ENCODE data around the gene RAB35.

Gene RAB35

DNA sequence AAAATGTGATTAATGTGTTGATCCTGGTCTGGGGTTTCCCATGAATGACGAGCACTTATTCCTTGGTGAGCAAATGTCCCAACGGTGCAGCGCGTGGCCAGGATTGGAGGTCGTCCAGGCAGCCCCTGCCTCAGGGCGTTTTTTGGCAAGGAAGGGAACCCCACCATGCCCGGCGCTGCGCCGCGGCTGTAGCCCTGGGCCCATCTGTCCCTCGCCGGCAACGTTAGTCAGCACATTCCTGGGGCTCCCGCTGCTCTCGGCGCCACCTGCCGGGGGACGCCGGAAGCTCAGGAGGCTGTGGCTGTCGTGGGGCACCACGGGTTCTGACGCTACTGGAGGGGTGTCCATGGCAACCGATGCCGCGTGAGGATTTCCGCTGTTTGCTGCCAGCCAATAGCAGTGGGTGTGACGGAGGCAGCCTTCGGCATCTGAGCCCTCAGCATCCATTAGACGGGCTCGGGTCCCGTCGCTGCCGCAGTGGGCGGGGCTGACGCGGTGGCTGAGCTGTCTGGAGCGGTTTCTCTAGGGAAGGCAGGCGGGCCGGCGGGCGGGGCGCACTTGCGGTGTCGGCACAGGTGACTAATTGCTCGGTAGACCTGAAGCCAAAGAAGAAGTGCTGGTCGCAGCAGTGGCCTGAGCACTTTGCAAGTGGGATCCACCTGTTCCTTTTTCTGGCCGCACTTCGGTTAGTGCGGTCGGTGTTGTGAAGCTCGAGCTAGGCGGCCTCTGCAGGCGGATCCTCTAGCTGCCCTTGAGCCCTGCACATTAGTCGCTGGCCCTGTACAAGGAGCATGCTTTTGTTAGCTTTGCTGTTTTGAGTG lies 29.5 kb downstream of the RAB35 start:
- DNase-seq (ENCODE audit: low read depth, low spot score): peak; percentile 83

DNA sequence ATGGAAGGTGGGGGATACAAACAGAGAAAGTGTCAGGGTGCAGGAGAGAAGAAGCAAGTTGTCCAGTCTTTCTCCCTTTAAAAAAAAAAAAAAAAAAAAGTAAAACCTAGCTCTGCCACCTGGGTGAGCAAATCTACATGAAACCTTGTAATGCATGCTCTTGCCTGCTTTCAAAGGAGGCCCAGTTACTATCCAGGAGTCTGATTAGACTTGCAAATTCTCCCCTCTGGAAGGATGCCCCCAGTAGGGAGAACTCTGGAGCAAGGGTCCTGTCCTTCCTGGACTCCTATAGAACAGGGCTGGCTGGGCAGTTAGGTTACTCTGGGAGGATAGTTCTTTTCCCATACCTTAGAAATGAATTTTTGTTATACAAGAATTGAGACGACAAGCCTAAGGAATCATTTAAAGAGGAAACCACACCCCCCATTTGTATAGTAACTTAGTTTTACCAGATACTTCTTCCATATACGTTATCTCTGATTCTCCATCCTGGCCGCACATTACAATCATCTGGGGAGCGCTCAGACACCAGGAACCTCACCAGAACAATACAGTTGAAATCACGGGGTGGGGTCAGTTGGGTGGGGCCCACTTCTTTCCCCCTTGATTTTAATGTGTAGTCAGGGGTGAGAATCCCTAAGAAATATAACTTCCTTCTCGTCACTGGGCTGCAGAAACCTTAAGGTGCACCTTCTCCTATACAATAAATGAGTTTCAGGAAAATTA lies 30.5 kb downstream of the RAB35 start:
- no peak for DNase-seq (ENCODE audit: low read depth, low spot score)

DNA sequence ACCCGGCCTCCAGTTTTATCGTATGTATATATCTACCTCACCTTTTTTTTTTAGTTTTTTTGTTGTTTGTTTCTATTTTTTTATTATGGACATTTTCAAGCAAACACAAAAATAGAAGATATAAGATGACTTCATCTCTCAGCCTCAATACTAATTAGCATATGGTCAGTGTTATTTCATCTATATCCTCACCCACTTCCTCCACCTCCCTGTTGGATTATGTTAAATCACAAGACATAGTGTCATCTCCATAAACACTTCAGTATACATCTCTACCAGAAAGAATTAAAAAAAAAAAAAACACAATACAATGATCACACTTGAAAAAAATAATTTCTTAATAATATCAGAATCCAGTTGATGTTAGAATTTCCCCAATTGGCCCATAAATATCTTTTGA lies 34.9 kb downstream of the RAB35 start:
- no peak for DNase-seq (ENCODE audit: low read depth, low spot score)

DNA sequence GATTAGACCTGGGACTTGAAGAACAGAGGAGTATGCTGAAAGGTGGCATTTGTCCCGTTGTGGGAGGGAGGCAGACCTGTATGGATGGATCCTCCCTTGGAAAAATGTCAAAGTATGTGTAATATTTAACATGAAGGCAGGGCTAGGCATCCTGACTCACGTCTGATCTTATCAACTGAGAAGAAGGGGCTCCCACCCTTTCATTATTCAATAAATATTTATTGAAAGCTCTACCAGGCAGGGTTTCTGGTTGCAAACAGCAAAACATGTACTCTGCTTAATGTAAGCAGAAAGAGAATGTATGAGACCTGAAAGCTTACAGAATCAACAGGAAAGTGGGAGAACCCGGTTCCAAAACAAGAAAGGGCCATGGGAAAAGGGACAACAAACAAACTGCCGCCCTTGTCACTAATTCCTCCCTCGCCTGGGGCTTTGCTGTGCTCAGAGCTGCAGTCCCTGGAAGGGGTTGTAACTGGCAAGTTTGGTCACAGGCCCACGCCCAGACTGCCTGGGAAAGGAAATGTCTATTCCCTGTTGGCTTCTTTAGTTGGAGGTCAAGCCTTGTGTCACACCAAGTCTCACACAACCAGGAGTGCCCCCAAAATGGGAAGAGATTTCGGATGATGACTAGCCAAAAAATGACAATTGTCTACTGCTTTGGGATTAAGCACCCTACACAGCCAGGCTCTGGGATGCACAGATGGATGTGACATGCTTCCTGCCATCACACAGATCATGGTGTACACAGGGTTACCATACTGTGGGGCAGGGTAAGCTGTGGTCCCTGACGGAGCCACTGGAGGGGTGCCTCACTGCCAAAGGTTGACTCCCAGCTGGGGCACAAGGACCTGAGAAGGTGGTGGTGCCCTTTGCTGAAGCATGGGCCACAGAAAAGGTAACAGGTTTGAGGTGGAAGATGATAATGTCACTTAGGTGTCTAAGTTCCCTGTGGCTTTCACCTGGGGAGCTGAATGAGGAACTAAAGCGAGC lies 36.8 kb downstream of the RAB35 start:
- no peak for DNase-seq (ENCODE audit: low read depth, low spot score)

DNA sequence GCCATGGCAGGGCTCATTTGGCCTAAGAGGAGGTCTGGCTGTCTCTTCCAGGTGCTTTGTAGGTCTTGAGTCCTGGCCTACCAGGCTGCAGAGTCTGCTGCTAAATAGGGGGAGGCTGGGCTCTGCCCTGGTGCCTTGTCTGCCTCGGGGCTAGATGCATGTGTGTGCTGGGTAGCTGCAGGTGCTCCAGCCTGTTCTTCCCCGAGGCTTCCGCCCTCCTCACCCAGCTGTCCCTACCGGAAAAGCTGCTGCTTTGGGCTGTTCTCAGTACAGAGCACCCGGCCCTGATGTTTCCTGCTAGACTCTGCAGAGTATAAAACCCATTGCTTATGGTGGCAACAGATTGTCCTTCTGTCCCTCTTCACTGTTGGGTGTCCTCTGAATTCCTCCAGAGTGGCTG lies 37.7 kb downstream of the RAB35 start:
- DNase-seq (ENCODE audit: low read depth, low spot score): no peak

DNA sequence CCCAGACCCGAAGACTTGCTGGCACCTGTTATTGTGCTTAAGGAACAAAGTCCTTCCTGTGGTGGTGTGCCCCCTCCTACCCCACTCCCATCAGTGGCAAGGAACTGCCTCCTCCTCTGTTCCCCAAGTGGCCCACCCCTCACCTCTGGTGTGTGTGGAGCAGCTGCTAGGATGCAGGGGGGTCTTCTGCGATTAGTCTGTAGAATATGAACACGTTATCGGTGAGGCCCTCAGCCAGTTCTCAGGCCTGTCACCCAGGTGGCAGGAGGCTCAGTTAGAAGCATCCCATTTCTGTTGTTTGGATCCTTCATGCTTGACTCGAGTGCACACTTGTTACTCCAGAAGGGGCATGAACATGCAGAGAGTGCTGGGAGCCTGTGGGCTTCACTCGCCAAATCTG lies 39.3 kb downstream of the RAB35 start:
- DNase-seq (ENCODE audit: low read depth, low spot score): no peak

DNA sequence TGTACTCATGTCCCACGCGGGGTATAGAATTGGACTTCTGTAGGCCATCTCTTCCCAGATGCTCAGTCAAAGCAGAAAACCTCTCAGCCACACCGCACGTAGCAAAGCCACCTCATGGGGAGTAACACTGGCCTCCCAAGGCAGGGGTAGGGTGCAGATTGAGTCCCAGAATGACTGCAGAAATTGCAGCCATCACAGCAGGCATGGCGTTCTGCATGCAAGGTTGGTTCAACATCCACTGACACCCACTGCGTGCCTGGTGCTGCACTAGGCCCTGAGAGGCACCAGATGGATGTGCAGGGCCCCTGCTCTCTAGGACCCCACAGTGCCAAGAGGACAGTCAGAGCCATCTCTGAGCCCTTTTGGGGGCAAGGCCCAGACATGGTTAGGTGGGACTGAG lies 39.9 kb downstream of the RAB35 start:
- no peak for DNase-seq (ENCODE audit: low read depth, low spot score)

DNA sequence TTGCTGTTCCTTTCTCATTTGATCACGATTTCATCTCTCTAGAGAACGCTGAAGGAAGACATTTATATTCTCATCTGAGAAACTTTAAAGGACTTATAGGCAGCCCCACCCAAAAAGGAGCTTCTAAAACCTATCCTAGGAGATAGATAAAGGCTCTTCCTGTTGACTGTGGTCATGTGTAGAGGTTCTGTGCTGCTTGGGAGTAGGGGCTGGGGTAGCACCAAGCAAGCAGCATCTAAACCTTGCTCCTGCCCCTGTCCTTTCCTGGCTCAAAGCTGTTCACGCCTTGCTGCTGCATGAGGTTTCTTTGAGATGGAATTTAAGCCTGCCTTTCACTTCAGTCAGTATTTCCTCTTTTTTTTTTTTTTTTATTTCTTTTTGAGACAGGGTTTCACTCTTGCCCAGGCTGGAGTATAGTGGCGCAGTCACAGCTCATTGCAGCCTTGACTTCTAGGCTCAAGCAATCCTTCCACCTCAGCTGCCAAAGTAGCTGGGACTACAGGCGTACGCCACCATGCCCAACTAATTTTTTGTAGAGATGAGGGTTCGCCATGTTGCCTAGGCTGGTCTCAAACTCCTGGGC lies 41.4 kb downstream of the RAB35 start:
- no peak for DNase-seq (ENCODE audit: low read depth, low spot score)

DNA sequence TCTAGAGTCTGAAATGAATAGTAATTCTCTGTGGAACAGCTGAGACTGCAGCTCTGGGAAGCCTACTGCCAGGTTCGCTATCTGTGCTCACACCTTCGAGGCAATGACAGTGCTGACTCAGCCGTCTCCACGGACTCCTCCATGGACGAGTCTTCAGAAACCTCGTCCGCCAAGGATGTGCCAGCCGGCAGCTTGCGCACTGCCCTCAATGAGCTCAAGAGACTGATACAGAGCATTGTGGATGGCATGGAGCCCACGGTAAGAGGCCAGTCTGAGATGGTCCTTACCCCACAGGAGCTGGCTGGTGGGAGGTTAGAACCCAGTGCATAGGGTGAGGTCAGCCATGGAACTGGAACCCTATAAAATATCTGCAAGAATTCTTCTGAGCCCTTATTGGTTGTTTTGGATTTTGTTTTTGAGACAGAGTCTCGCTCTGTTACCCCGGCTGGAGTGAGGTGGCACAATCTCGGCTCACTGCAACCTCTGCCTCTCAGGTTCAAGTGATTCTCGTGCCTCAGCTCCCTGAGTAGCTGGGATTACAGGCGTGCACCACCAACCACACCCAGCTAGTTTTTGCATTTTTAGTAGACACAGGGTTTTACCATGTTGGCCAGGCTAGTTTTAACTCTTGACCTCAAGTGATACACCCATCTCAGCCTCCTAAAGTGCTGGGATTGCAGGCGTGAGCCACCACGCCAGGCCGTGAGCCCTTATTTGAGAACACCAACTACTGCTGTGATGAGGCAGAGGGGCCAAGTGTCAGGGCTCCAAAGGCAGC lies 43.9 kb downstream of the RAB35 start:
- no peak for DNase-seq (ENCODE audit: low read depth, low spot score)

DNA sequence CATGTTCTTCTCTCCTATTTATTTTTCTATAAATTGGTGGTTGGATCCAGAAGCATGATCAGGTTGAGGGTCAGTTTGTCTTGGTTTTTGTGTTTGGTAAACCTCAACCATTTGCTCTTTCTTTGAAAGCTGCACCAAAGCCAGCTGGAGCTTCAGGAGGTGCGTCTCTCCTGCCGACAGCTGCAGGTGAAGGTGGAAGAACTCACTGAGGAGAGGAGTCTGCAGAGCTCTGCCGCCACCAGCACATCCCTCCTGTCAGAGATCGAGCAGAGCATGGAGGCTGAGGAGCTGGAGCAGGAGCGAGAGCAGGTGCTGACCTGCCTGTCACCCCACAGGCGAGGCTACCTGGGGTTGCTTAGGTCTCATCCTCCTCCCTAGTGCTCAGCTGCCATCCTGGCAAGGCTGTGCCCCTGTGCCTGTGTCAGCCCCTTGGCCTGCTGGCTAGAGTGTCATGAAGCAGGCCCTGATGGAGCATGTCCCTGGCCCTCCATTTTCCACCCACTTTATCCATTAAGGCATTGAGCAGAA lies 45.0 kb downstream of the RAB35 start:
- DNase-seq (ENCODE audit: low read depth, low spot score): no peak

DNA sequence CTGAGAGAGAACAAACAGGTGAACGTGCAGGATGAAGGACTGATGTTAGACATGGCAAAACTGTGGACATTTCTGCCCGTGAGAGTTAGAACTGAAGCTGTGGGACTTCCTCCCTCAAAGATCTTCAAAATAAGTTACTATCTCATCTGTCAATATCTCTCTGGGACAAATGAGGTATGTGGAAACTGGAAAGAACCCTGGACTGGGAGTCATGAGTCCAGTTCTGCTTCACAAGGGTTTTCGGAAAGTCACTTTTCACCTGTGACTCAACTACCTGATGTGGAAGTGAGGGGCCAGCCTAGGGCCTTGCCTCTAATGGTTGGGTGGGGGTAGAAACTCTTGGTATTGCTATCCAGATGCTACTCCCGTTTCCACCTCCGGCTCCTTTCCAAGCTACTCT lies 47.3 kb downstream of the RAB35 start:
- no peak for DNase-seq (ENCODE audit: low read depth, low spot score)

DNA sequence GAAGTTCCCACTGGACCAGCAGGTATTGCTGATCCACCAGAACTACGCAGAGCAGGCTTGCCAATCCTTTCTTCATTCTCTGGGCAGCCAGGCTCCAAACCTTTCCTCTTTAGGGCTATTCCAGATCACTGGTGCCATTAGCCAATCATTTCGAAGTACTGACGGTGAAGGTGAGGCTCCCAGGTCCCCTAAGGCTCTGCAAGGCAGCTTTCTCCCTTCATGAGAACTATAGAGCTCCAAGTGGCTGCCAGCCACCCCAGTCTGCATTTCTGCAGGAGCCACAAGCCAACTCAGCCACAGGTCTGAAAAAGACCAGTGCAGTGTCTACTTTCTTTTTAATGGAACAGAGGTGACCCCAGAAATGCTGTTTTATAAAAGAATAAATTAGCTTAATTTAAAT lies 48.7 kb downstream of the RAB35 start:
- no peak for DNase-seq (ENCODE audit: low read depth, low spot score)

DNA sequence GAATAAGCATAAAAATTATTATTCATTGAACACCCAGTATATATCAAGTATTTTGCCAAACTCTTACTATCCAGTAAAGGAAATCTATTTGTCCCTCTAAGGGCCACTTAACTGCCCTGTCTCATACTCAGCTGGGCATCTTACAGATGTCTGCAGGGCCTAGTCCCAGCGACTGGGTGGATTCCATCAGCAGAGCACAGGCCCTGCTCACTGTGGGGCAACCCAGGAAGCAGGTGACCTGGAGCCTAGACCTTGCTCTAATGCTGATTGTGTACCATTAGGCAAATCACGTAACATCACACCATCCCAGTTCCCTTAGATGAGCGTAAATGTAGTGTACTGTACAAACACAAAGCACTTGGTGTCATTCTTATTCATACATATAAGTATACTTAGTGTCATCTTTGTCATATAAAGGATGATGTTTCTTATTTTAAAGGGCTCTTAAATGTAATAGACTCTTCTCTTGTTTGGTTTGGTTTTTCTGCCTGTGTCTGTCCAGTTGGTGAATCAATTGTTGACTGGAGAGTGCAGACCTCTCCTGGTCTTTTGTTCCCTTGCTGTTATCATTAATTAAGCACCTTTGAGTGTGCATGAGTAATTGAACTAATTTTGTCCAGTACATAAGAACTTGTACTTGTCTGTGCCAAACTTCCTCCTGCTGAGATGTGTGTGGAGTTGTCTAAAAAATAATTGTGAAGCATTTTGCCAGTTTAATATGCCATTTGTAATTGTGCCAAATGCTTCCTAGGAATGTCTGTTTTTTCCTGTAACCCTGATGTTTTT lies 49.3 kb downstream of the RAB35 start:
- DNase-seq (ENCODE audit: low read depth, low spot score): no peak

DNA sequence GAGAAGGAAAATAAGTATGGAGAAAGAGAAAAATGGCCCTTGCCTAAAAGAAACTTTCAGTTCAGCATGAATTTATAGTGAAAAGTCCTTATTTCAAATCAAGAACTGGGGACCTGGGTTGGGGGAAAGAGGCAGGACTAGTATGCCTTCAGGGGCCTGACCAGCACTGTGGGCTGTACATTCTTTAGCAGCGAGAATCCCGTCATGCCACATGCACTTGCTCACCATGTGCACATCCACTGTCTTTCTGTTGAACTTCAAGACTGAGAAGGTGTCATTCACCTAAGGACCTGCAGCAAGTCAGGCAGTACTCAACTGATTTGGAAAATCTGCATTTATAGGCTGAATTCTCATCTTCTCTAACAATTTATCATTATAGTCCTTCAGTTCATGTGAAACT lies 50.2 kb downstream of the RAB35 start:
- no peak for DNase-seq (ENCODE audit: low read depth, low spot score)

DNA sequence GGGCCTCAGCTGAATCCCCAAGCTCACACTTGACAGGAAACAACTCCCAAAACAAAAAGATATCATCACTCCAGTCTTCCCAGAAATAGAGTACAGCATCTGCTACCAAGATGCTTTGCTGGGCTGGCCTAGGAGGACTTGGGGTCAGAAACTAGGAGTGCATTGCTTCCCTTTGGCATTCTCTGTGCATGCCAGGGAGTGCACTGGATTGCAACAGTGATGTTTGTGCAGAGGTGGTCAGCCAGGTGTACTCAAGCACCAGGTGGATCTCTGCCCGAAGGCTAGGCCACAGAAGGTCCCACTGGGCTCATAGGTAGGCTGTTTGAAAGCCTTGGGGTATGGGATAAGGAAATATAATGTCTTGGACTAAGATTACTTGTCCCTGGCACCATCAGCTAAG lies 51.1 kb downstream of the RAB35 start:
- no peak for DNase-seq (ENCODE audit: low read depth, low spot score)

DNA sequence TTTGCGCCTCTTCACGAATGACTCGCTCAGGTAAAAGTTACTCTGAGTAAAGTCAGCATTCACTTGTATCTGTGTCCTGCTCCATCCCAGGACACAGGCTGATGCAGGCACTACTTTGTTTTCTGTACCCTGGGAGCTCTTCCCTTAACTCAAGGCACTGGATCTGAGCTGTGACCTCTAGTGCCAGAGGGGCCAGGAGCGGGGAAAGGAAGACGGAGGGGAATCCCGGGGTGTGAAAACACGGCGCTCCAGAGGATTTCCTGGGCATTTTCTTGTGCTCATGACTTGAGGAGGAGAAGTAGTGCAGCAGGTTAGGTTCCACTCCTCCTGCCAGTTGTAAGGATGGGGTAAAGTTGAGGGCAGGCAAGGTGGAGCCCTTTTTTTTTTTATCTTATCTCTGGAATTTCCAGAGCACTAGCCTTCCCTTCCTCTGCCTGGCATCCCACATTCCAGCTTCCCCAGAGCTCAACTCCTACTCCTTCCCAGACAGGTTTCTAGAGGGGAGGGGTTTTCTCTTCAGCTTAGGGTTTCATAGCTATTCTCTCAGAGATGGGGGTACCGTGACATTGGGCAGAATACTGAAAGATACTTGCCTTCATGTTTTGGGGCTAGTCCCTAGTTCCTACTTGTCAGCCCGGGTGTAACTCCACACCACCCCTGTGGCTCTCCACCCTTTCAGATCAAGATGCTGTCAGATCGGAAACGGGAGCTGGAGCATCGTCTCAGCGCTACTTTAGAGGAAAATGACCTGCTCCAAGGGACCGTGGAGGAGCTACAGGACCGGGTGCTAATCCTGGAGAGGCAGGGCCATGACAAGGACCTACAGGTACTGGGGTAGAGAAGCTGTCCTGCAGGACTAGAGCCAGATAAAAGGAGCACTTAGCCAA lies 52.3 kb downstream of the RAB35 start:
- no peak for DNase-seq (ENCODE audit: low read depth, low spot score)

DNA sequence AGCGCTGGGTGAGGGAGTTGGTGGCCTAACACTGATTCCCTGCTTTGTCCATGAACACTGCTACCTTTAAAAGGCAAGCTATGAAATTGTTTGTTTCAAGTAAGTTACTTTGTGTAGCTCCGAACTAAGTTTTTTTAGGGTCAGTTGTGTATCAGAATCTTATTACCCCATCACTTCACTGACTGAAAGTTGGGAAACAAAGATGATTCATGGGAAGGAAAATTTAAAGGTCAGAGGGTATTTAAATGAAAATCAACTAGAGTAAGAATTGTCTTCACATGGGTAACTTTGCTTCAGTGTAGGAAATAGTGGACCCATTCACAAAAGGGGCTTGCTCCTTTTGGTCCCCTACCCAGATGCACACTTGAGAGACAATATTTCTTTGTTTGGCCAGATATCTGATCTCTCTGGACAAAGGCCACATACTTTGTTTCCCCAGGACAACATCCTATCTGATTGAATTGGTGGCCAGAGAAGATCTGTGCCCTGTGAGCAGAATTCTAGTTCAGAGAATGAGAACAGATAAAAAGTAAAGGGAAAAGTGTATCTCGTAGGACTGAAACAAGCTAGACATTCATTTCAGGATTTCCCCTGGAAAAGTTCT lies 53.5 kb downstream of the RAB35 start:
- DNase-seq (ENCODE audit: low read depth, low spot score): no peak

DNA sequence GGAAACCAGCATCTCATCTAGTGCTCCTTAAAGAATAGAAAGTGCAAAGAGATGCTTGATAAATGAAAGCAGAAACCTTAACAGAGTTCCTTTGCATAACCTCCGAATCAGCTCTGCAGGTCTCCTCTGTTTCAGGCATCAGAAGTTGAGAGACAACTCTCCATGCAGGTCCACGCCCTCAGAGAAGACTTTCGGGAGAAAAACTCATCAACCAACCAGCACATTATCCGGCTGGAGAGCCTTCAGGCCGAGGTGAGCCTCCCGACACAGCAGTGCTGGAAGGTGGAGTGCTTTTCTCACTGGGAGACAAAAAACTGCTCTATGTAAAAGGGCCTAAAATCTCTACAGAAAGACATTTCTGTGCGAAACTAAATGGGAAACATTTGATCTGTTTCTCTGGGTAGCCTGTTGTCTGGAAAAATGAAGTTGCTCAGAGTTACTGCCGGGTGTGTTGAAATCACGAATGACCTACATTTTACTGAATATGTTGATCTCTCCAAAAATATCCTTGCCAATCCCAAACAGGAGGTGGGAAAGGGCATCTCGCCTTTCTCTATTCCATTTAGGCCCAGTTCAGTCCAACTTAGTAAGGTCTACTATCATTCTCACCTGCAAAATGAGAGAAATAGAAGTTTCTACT lies 54.9 kb downstream of the RAB35 start:
- DNase-seq (ENCODE audit: low read depth, low spot score): no peak

All from smooth muscle cell of the brain vasculature (primary cell).